ENCODE measurements around the gene YEATS2.

Gene YEATS2

GRCh38 chr3:183837390-183837789, 139.8 kb downstream of the YEATS2 start:
- DNase-seq (ENCODE audit: low read depth): no peak

- no peak for DNase-seq (ENCODE audit: low read depth)
Observed at GRCh38 chr3:183837894-183838293, 140.3 kb downstream of the YEATS2 start.

GRCh38 chr3:183839751-183840150, 142.2 kb downstream of the YEATS2 start:
- DNase-seq (ENCODE audit: low read depth): no peak

GRCh38 chr3:183844606-183845005, 147.0 kb downstream of the YEATS2 start:
- DNase-seq (ENCODE audit: low read depth): no peak

- no peak for DNase-seq (ENCODE audit: low read depth)
Observed at GRCh38 chr3:183845090-183845489, 147.5 kb downstream of the YEATS2 start.

- DNase-seq (ENCODE audit: low read depth): no peak
Observed at GRCh38 chr3:183845608-183846288, 148.2 kb downstream of the YEATS2 start.

- DNase-seq (ENCODE audit: low read depth): no peak
Observed at GRCh38 chr3:183854318-183855035, 156.9 kb downstream of the YEATS2 start.

GRCh38 chr3:183857863-183858262, 160.3 kb downstream of the YEATS2 start:
- no peak for DNase-seq (ENCODE audit: low read depth)

Data from activated T-helper 9 cell treated with anti-CD3 and anti-CD28 coated beads, Interleukin-2, amount 50 U/mL, for 16 hours (primary cell).